ENCODE results near the gene GNMT.
"Not testable (repeated sequence)": the region's sequence is repeated elsewhere in the genome, so short reads cannot be mapped to it uniquely, and the experiment has no call there.

Gene GNMT

DNA sequence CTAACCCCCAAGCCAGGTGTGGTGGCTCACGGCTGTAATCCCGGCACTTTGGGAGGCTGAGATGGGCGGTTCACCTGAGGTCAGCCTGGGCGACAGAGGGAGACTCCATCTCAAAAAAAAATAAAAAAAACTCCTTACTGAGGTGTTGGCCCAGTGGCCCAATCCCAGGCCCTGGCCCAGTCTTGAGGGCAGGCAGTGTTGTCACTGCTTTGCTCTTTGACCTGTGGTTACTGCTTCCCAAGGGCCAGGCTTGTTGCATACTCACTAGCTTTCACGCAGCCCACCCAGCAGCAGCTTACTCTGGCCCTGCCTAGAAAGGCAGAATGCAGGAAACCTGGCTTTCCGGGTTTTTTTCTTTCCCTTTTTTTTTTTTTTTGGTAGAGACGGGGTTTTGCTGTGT lies 18.1 kb upstream of the GNMT start:
- no peak for DNase-seq

DNA sequence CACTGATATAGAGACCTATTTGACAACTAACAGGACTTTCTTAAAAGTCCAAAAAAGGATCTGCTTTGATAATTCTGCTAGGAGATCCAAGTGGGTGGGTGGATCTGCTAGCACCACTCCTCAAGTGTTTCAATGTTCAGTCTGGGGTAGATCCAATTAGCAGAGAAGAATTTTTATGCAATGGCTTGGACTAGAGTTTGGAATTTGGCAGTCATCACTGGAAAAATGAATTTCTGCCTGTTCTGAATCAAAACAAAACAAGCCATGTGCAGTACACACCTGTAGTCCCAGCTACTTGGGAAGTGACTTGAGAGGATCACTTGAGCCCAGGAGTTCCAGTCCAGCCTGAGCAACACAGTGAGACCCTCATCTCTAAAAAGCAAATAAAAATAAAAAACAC lies 12.6 kb upstream of the GNMT start:
- DNase-seq: no peak

GRCh38 chr6:42952389-42952788 lies 8.2 kb upstream of the GNMT start:
- DNase-seq: no peak

- DNase-seq: not testable (repeated sequence)
Measured at GRCh38 chr6:42954405-42954804, 6.1 kb upstream of the GNMT start.

DNA sequence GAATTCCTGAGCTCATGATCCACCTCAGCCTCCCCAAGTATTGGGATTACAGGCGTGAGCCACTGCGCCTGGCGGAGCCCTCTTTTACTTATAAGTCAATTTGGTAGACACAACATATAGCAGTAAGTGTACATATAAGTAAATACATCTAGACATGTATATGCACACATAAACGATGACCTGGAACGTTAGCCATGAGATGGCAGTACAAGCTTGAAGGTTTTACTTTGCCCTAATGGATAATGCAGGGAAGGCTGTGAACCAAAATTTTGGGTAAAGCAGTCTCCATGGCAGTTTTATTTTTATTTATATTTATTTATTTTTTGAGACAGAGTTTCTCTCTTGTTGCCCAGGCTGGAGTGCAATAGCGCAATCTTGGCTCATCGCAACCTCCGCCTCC lies 2.4 kb upstream of the GNMT start:
- no peak for DNase-seq

DNA sequence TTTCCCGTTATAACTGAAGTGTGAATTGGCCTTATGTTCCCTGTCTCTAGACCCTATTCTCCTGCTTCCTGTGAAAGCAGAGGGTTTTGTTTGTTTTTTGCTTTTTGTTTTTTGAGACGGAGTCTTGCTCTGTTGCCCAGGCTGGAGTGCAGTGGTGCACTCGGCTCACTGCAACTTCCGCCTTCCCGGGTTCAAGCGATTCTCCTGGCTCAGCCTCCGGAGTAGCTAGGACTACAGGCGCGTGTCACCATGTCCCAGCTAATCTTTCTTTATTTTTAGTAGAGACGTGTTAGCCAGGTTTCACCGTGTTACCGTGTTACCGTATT lies 674 bp upstream of the GNMT start:
- no peak for DNase-seq

DNA sequence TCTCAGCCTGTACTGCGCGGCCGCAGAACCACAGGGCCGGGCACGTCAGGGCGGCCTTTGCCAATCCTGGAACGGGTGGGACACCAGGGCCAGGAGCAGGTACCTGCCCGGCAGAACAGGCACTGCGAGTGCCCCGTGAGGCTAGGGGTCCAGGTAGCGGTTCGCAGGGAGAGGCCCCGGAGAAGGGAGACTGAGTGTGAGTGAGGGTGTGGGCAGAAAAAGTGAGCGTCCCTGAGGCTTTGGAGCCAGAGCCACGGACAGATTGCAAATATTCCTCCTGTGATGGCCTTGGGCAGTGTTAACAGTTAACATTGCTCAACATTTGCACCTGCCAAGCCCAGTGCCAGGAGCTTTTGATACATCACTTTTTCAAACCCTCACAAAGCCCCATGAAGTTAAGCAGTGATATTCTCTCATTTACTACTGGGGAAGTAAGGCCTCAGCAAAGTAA lies 491 bp downstream of the GNMT start:
- DNase-seq: no peak

- DNase-seq: no peak
Measured at GRCh38 chr6:42962096-42962495, 1.5 kb downstream of the GNMT start.

- DNase-seq: no peak
Measured at GRCh38 chr6:42962502-42963178, 2.1 kb downstream of the GNMT start.

DNA sequence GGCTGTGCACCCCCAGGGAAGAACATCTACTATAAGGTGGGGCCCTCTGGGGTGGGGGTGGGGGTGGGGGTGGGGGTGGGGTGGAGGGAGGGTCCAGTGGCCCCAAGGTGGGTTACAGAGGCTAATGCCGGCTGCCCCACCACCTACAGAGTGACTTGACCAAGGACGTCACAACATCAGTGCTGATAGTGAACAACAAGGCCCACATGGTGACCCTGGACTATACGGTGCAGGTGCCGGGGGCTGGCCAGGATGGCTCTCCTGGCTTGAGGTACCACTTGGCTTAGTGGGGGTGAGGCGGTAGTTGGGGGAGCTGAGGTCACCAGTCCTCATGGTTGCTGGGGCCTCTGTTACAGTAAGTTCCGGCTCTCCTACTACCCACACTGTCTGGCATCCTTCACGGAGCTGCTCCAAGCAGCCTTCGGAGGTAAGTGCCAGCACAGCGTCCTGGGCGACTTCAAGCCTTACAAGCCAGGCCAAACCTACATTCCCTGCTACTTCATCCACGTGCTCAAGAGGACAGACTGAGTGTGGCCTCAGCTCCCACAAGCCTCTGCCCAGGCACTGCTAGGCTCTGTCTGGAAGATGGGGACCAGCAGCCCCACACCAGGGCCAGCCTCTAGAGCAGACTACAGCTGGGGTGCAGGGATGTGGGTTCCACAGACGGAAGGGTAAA lies 2.8 kb downstream of the GNMT start:
- DNase-seq: no peak

- peak; percentile 52 for DNase-seq
Measured at GRCh38 chr6:42963855-42964605, 3.5 kb downstream of the GNMT start.

DNA sequence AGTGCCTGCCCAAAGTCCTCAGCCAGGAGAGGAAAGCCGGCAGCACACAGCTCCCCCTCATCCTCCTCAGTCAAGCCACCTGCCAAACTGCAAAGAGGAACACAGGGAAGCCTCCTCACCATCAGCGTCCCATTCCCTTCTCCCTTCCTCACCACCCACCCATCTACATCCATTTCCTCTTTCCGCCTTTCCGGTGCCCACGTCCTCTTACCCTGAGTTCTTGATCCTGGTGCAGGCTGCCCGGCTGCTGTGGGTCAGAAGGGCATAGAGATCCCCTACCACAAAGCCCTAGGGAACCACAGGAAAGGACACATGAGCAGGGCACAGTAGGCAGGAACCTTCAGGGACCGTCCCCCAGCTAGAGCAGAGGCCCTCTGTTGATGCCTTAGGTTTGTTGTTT lies 6.0 kb downstream of the GNMT start:
- DNase-seq: no peak

- DNase-seq: no peak
Measured at GRCh38 chr6:42967228-42967627, 6.7 kb downstream of the GNMT start.

- DNase-seq: no peak
Measured at GRCh38 chr6:42968126-42968701, 7.7 kb downstream of the GNMT start.

- DNase-seq: no peak
Measured at GRCh38 chr6:42968783-42969182, 8.2 kb downstream of the GNMT start.

DNA sequence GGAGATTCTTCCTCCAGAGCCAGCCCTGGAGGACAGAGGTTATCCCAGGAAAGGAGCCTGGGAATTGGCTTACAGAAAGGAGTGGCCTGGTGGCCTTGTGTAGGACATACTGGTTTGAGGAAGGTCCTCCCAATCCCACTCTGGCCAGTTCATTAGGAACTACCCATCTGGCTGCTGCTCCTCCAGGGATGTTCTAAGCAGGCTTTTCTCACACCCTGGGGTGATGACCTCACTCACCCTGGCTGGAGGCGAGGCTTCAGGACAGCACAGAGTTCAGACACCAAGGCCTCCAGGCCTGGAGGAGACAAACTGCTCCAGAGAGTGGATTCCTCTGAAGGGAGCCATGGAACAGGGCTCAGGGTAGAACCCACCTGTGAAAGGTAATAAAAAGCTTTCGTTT lies 8.9 kb downstream of the GNMT start:
- DNase-seq: no peak

DNA sequence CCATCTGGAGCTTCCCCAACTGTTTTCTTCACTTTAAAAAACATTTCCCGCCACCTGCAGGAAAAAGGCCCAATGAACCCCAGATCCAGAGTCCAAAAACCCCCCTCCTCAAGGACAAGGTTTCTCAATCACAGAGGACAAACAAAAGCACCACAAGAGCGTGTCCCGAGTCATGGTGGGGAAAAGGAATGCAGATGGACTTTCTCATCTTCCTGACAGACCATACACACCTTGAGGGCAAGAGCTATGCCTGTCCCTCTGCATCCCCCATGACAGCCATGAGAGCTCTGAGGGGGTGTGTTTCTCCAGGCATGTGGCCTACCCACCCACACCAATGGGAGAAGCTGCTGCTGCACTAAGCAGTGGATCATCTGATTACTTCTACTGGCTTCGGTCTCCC lies 9.4 kb downstream of the GNMT start:
- DNase-seq: no peak

DNA sequence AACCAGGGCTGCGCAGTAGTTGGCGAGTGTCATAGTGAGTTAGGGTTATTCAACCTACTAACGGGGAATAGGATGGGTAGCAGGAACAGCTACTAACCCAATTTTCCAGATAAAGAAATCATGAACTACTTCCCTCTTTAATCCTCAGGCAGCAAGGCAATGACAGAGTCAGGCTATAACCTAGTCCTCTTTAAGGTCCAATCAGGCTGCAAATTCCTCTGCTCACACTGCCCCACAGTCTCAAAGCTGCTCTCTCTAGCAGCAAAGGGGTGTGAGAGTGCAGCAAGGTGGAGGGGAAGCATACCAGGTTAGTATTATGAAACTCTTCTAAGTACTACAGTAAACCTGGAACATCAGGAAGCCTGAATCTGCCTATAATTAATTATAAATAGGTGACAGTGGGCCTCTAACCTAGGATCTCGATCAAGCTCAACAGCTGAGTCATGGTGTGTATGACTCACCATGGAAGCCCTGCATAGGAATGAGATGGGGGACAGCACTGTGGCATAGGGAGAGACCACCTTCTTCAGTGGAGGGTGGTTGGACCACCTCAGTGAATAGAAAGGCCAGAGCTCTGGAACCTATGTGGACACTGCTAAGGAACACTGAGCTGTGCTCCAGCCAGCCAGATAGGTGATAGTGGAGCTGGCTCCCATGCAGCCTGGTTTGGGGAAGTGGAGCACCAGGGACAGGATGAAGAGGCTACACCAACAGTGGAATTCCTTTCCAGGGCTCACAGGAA lies 10.5 kb downstream of the GNMT start:
- peak; percentile 32 for DNase-seq

DNA sequence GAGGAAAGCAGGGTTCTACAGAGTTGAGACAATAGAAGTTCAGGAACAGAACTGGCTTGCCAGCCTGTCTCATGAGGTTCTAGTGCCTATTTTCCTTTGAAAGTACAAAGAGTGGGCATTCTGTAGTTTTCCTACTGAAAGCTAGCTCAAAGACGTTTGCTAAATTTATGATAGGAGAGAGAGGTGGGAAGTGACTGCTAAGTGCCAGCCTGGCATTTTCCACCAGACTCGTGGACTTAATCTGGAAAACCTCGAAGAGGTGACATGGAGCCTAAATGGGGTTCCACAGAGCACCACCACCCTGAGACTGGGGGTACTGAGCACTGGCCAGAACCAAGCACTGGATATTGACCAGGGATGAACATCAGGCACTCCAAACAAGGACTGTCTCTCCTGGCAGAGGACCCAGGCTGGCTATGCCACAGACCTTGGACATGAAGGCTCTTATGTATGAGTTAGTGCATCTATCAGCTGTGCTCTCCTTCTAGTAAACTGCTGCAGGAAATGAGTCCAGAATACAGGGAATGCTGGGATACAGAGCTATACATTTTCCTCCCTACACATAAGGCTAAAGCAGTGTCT lies 11.3 kb downstream of the GNMT start:
- DNase-seq: no peak

GRCh38 chr6:42973926-42974325 lies 13.4 kb downstream of the GNMT start:
- DNase-seq: no peak

GRCh38 chr6:42974919-42975505 lies 14.5 kb downstream of the GNMT start:
- DNase-seq: no peak

GRCh38 chr6:42978487-42978838 lies 17.9 kb downstream of the GNMT start:
- DNase-seq: peak; percentile 31

Data from fibroblast of skin of scalp (primary cell).